ENCODE results near the gene USP35.
"Not testable (repeated sequence)": the region's sequence is repeated elsewhere in the genome, so short reads cannot be mapped to it uniquely, and the experiment has no call there.

Gene USP35

DNA sequence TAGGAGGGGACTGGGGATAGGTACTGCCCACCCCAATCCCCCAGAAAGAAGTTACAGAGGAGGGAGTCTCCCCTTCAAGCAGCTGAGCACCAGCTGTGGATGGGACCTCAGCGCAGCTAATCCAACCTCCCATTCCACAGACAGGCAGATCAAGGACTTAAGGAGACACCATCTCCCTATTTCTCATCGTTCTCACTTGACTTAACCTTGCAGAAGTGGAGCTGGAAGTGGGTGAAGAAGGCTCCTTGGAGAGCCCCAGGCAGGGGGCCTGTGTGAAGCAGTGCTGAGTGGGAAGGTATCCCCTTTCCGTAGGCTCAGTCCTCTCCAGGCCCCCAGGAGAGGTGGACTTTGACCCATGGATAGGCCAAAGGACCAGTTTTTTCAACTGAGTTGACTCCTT, 27.3 kb downstream of the USP35 start:
- no peak for DNase-seq (ENCODE audit: low read depth in 1 of 2, low spot score in 1 of 2)

- DNase-seq (ENCODE audit: low read depth in 1 of 2, low spot score in 1 of 2): no peak
Observed at GRCh38 chr11:78216571-78217287, 28.0 kb downstream of the USP35 start.

DNA sequence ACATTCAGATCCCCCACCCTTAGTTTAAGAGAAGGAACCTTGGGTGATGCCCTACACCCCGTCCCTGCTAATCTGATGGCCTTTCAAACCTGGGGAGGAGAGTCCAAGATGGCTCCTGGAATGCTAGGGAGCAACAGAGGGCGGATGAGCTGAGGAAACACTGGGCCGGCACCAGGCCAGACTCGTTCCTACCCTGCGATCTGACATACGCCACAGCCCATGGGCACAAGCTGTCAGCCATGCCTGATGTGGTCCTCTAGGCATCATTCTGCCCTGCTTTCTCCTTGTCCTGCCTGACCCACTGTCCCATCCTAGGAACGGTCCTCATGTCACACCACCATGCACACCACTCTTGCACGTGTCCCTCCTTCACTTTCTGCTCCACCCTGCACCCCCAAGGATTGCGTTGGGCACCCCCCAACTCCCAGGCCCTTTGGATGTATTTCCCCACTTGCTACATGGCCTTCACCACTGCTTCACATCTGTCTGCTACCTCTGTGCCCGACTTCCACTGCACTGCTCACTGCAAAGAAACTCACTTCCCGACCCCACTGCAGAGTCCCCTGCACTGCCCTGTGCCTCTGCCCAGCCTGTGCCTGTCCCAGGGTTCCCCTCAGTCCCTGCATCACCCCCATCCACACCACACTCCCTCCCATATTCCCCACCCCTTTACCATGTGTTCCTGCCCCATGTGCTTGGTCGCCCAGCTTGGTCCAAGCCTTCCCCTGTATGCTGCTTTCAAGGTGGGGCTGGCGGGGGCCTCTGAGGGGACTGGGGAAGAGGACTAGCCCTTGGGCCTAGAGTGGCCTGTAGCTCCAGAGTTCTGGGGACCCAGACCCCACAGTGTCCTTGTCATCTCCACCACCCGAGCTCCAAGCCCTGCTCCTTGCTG, 29.2 kb downstream of the USP35 start:
- no peak for DNase-seq (ENCODE audit: low read depth in 1 of 2, low spot score in 1 of 2)

DNA sequence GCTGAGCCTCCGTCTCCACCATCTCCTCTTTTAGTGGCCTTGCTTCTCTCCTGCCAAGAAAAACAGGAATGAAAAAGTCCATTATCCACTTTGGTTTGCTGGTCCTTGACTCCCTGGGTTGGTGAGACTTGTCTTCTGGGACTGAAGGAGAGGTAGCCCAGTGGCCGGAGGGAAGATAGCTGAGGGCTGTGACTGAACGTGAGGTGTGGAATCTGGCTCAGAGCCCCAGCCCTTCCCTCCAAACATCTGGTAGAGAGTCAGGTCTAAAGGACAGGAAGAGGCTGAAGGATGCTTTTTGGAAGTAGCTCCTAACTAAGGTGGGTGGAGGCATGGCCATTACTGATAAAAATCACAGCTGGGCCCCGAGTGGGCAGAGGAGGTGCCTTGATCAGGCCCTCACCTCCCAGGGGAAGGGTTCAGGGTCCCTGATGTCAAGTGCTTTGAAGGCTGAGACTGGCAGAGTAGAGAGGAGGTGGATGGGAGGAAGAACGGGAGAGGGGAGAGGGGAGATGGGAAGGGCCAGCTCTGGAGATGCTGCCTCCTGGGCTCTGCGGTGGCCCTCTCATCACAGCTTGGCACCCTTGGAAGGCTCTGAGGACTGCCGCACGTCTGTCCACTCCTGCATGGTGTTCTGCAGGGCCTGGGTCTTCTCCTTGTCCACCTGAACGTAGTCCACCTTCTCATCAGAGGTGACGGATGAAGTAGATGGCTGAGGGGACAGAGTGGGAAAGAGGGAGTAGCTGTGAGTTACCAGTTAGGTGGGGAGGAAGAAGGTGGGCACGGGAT, 30.2 kb downstream of the USP35 start:
- DNase-seq (ENCODE audit: low read depth in 1 of 2, low spot score in 1 of 2): no peak

DNA sequence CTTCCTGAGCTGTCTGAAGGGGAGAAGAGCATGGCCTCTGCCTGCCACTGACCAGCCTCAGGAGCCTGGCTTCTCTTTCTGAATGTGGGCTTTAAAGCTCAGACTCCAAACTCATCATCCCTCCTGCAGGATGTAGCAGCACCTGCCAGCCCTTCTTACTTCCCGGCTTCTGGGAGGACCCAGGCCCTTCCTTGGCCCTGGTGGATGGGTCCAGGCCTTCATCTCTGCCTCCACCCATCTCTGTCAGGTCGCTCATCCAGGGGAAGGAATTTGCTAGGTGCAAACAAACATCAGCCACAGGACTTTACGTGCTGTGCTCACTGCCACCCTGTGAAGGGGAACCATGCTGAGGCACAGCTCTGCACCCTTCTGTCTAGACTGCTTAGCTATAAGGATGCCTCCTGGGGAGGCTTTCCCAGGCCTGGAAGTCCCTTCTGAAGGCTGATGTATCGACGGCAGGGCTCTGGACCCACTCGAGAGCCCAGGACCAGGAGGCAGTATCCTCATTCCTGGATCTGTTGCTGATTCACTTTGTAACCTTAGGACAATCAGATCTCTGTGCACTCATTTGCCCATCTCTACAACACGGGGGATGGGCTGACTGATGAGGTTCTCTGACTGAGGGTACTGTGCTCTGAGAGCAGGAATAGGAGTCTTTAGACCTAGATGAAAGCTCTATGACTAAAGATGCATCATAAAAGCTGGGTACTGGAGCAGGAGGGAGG, 30.9 kb downstream of the USP35 start:
- DNase-seq (ENCODE audit: low read depth in 1 of 2, low spot score in 1 of 2): no peak

GRCh38 chr11:78220218-78221157, 31.8 kb downstream of the USP35 start:
- DNase-seq (ENCODE audit: low read depth in 1 of 2, low spot score in 1 of 2): no peak

DNA sequence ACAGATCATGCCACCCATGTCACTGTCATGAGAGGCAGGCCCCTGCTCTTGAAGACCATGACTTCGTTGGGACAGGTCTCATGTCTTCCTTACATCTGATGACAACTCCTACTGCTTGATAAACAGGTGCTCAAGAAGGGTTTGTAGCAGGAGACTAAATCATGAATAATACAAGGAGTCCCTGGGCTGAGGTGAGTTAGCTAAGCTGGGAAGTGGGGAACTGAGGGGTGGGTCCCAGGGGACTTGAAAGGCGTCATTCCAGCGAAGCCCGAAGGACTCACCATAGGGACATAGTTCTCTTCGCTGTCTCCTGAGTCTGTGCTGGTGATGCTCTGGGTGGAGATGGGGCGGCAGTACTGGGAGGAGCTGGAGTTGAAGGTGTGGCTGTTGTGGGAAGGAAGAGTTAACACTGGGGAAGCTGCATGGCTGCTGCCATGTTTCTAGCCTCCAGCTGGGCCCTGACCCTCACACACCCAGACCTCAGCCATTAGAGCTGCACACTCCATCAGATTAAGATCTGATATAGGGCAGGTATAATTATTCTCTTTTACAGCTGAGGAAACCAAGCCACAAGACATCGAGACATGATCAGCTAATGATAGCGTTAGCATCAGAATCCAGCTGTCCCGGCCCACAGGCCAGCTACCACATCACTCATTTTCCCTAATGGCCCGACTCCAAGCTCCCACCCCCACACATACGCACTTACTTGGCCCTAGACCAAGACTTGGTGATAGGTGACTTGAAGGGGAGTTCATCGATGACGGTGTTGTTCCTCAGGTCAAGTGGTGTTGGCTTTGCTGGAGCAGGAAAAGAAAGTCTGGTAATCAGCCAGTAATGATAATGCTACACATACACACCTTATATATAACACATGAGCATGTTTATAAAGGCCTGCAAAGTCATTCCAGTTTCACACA, 32.9 kb downstream of the USP35 start:
- no peak for DNase-seq (ENCODE audit: low read depth in 1 of 2, low spot score in 1 of 2)

DNA sequence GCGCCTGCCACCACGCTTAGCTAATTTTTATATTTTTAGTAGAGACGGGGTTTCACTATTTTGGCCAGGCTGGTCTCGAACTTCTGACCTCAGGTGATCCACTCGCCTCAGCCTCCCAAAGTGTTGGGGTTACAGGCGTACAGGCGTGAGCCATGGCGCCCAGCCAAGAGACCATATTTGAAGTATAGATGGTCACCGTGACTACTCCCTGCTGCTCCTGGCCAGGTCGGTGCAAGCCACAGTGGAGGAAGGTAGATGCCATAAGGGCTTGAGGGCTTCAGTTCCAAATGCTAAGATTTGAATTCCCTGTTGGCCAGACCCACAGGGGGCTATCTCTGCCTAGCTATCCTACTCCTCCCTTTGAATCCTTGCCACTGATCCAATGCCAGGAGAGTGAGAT, 34.0 kb downstream of the USP35 start:
- not testable (repeated sequence) for DNase-seq (ENCODE audit: low read depth in 1 of 2, low spot score in 1 of 2)

DNA sequence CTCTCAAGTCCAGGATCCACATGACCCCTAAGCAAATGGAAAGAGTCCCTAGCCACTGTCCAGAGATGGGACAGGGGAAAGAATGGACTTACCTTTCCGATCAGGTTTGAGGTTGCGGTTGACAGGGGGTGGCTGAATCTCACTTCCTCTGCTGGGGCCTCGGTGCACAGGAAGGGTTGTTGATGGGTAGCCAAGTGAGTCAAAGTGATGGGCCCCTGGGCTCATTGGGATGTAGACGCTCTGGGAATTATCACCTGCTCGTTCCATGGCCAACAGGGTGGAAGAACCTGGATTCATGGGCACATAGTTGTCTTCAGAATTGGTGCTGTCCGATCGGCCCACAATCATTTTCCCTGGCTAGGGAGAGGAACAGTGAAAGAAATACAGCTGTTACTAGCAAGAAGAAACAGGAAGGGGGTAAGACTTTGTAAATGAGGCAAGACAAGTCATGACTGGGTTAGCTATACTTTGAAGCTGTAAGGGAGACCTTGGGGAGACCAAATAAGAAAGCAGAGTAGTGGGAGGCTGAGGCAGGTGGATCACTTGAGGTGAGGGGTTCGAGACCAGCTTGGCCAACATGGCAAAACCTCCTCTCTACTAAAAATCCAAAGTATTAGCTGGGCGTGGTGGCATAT, 34.7 kb downstream of the USP35 start:
- DNase-seq (ENCODE audit: low read depth in 1 of 2, low spot score in 1 of 2): no peak

GRCh38 chr11:78224506-78224905, 35.8 kb downstream of the USP35 start:
- DNase-seq (ENCODE audit: low read depth in 1 of 2, low spot score in 1 of 2): no peak

GRCh38 chr11:78224906-78225420, 36.2 kb downstream of the USP35 start:
- DNase-seq (ENCODE audit: low read depth in 1 of 2, low spot score in 1 of 2): no peak

DNA sequence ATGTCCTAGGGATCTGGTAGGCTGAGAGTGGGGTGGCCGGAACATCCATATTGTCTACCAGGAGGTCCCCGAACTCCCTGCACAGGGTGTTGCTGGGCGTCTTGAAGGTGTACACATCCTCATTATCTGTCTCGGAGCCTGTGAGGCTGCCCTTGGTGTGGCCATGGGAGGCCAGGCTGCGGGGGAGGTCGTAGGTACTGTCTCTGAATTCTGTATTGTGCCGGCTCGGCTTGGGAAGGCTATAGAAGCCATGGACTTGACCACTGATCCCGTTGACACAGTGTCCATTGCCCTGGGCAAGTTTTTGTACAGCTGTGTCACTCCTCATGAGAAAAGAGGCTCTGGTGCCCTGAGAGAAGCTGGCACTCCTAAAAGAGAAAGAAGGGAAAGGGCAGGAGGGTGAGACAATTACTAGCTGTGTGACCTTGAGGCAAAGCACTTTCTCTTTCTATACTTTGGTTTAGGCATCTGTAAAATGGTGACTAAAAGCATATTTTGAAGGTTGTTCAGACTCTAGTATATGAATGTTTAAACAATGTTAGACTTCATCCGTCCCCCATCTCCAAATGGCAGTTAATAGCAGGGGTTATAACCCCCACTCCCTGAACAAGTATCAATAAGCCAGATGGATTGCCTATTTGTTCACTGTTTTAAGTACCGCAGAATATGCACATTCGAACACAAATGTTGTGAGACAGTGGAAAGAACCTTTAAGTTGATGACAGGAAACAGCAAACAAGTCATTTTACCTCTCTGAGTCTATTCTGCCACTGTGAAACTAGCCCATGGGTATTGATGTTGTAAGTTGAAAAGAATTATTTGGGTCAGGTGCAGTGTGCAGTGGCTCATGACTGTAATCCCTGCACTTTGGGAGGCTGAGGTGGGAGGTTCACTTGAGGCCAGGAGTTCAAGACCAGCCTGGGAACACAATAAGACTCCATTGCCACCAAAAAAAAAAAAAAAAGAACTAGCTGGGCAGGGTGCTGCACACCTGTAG, 38.3 kb downstream of the USP35 start:
- DNase-seq (ENCODE audit: low read depth in 1 of 2, low spot score in 1 of 2): no peak

GRCh38 chr11:78227921-78228320, 39.2 kb downstream of the USP35 start:
- no peak for DNase-seq (ENCODE audit: low read depth in 1 of 2, low spot score in 1 of 2)

DNA sequence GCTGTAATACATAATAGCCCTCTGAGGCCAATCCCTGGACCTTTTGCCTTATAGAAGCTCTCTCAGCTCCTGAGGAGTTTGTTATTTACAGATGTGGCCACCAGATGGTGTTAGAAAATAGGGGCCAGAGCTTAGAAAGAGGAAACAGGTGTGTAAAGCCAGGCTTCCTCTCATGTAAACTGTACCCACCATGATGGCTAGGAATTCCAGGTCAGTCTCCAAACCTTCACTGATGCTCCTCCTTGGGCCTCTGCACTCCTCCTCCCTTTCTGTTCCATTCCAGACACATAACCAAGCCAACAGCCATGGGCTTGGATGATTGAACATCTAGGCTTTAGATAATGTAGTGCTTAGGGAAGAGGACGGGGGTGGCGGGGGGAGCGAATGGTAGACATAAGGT, 39.7 kb downstream of the USP35 start:
- no peak for DNase-seq (ENCODE audit: low read depth in 1 of 2, low spot score in 1 of 2)

GRCh38 chr11:78229106-78229505, 40.4 kb downstream of the USP35 start:
- DNase-seq (ENCODE audit: low read depth in 1 of 2, low spot score in 1 of 2): no peak

- DNase-seq (ENCODE audit: low read depth in 1 of 2, low spot score in 1 of 2): no peak
Observed at GRCh38 chr11:78230161-78230877, 41.6 kb downstream of the USP35 start.

Measured in activated CD4-positive, alpha-beta T cell treated with anti-CD3 and anti-CD28 coated beads, Interleukin-2, amount 50 U/mL, for 24 hours (primary cell).